Left colon (tissue), 2 donors: ENCODE measurements around the gene SCYL1. TPM values are rescaled to one million over a fixed set of nuclear protein-coding genes. Genes with fewer than 3 reads are reported as not detected.
A peak's percentile ranks its signal among the peaks of the same experiment; 100 is the strongest.

ENCODE experiments used
- ATAC-seq: fragments of 200-7000 bp; cut with Tn5 transposase; one replicate; pipeline ENCODE4 v1.9.1; 2020; ENCODE audit warnings: mild to moderate bottlenecking, moderate library complexity
- DNase-seq, 2 donors: peaks; one replicate each; pipeline ENCODE4 v3.0.0-alpha.2; 2020
- intact Hi-C, 2 donors: fragments of 100-400 bp; cut with DNase I in 1 of 2; cut with micrococcal nuclease in 1 of 2; formaldehyde crosslinking; loops; one replicate each; pipeline versions ENCODE4 v1.11.2 to v1.14.0; 2022; cut with DNase I, micrococcal nuclease
- total RNA-seq, 2 donors: library from RNA; stranded (reverse); fragmentation: NEBNext Ultra II Directional; extraction: Animal tissue kit (Norgen Biotek cat#: 25700); gene quantifications; one replicate each; pipeline ENCODE4 v1.2.1, GENCODE V29; 2021
- donor health status: DM: no; HTN: no; CAD: no.
- donor health status: DM: yes; HTN: yes; CAD: no.

SCYL1 gene
- total RNA-seq, 2 donors from 2014 or later, result 58.4 to 70.8 TPM

- ATAC-seq, result peak; percentile 38
- DNase-seq, result peak; percentile 94 to 96
- intact Hi-C loops, result no loop called here
These were observed 47.6 kb downstream of the SCYL1 start, which contains the start of gene FAM89B for GRCh38 chr11:65572356-65573051. Gene FAM89B (plus strand): TSS chr11:65572538. CDS start chr11:65572670, 132 bp downstream.

GRCh38 chr11:65573391-65574079 lies 48.7 kb downstream of the SCYL1 start:
- intact Hi-C loops, result no loop called here
- peak in 1 of 2 donors; percentile 51 for DNase-seq
- no peak for ATAC-seq

- DNase-seq (peak; percentile 88 to 92), ATAC-seq (peak; percentile 39)
- intact Hi-C loops, result no loop called here
These were observed 49.4 kb downstream of the SCYL1 start for GRCh38 chr11:65574109-65574810.

- intact Hi-C loops, result no loop called here
- DNase-seq, result peak; percentile 64 to 86
- peak; percentile 19 for ATAC-seq
These were observed 50.1 kb downstream of the SCYL1 start for GRCh38 chr11:65574811-65575567.

- ATAC-seq, result peak; percentile 47
- intact Hi-C loops, result no loop called here
- peak; percentile 81 to 84 for DNase-seq
These were observed 50.8 kb downstream of the SCYL1 start, which contains the start of gene EHBP1L1 for GRCh38 chr11:65575568-65576231. Gene EHBP1L1 (plus strand): TSS chr11:65576053. CDS start chr11:65576303, 250 bp downstream.

- no peak for ATAC-seq
These were observed 51.5 kb downstream of the SCYL1 start for GRCh38 chr11:65576232-65576866.

GRCh38 chr11:65576867-65577755 lies 52.2 kb downstream of the SCYL1 start:
- peak; percentile 74 to 85 for DNase-seq
- intact Hi-C loops, result no loop called here
- peak; percentile 51 for ATAC-seq

More at GRCh38 chr11:65576232-65576866, 51.5 kb downstream of the SCYL1 start:
- intact Hi-C loops, result no loop called here
- DNase-seq, result peak in 1 of 2 donors; percentile 67

- ATAC-seq (no peak), DNase-seq (no peak)
- intact Hi-C loops, result no loop called here
These were observed 52.9 kb downstream of the SCYL1 start for GRCh38 chr11:65577756-65578109.

- intact Hi-C loops, result no loop called here
- no peak for ATAC-seq
- no peak for DNase-seq
These were observed 53.3 kb downstream of the SCYL1 start for GRCh38 chr11:65578134-65578533.

GRCh38 chr11:65578667-65579066 lies 53.8 kb downstream of the SCYL1 start:
- peak; percentile 7 for ATAC-seq
- DNase-seq, result no peak

GRCh38 chr11:65579291-65579690 lies 54.4 kb downstream of the SCYL1 start:
- DNase-seq (no peak), ATAC-seq (no peak)
- intact Hi-C loops, result no loop called here

More at GRCh38 chr11:65578667-65579066, 53.8 kb downstream of the SCYL1 start:
- intact Hi-C loops, result no loop called here

GRCh38 chr11:65580031-65580692 lies 55.3 kb downstream of the SCYL1 start:
- ATAC-seq (no peak), DNase-seq (no peak)
- intact Hi-C loops, result no loop called here

GRCh38 chr11:65580756-65581155 lies 55.9 kb downstream of the SCYL1 start:
- intact Hi-C loops, result no loop called here
- DNase-seq (no peak), ATAC-seq (no peak)

- ATAC-seq (no peak), DNase-seq (no peak)
- intact Hi-C loops, result no loop called here
These were observed 57.0 kb downstream of the SCYL1 start for GRCh38 chr11:65581928-65582327.

- intact Hi-C loops, result no loop called here
- no peak for DNase-seq
- ATAC-seq, result no peak
These were observed 58.7 kb downstream of the SCYL1 start for GRCh38 chr11:65583589-65583988.

- intact Hi-C loops, result no loop called here
- DNase-seq (no peak), ATAC-seq (no peak)
These were observed 59.2 kb downstream of the SCYL1 start for GRCh38 chr11:65584106-65584505.
